IPS-15b (cell line): ENCODE data around the gene GRN.
"Not testable (repeated sequence)": the region's sequence is repeated elsewhere in the genome, so short reads cannot be mapped to it uniquely, and the experiment has no call there.

Experiments
- H3K27me3 ChIP-seq: one replicate; pipeline ENCODE4 v1.6.1; 2013; ENCODE audit warnings: low read length; ENCODE audit not compliant: control insufficient read depth, insufficient read depth
- H3K36me3 ChIP-seq: one replicate; pipeline ENCODE4 v1.6.1; 2013; ENCODE audit warnings: low read length; ENCODE audit not compliant: control insufficient read depth, insufficient read depth
- H3K4me1 ChIP-seq: one replicate; pipeline ENCODE4 v1.6.1; 2013; ENCODE audit warnings: mild to moderate bottlenecking, low read length; ENCODE audit not compliant: control insufficient read depth, insufficient read depth
- H3K4me3 ChIP-seq: one replicate; pipeline ENCODE4 v1.5.1; 2013; ENCODE audit warnings: low read depth, low read length
- H3K9ac ChIP-seq: one replicate; pipeline ENCODE4 v1.6.1; 2013; ENCODE audit warnings: low read depth, mild to moderate bottlenecking, low read length
- H3K9me3 ChIP-seq: one replicate; pipeline ENCODE4 v1.6.1; 2013; ENCODE audit warnings: mild to moderate bottlenecking, low read length; ENCODE audit not compliant: control insufficient read depth, insufficient read depth

The GRN gene

DNA sequence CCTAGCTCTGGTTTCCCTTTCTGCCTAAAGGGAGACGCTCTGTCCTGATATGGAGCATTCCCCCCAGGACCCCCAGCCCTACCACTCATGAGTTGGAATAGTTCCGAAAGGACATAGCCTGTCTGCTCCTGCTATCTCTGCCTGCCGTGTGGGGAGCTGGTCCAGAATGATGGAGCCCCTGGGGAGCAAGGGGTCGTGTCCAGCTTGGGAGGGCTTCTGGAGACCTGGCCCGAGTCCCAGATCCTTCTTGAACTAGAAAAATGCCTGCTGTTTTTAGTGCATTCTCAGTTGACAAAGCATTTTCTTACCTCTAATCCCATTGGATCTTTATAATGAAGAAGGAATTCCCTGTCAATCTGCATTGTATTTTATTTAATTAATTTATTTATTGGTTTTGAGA lies 9.1 kb upstream of the GRN start:
- Histone ChIP-seq H3K4me1 (peaks cover 6% of the 10 kb centered on the region), H3K36me3 (no peaks in the 10 kb centered on the region), H3K27me3 (no peaks in the 10 kb centered on the region), H3K4me3 (no peak overlapping the region), H3K9me3 (no peaks in the 10 kb centered on the region), H3K9ac (no peak overlapping the region)

DNA sequence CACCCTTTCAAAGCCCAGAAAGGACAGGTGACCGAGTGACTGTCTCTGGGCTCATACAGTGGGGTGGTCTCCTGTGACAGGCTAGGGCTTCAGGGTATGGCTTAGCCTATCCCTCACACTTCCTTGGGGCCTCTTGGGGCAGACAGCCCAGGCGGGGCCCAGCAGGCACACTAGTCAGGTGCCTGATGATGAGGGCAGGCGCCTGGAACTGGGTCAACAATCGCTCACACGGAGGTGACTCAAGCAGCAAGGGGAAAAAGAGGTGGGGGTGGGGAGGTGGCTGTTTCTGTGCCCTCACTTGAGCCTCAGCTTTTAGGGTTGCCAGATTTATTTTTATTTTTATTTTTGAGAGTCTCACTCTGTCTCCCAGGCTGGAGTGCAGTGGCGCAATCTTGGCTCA lies 6.4 kb upstream of the GRN start:
- H3K9me3 ChIP-seq = no peaks in the 10 kb centered on the region
- H3K4me3 ChIP-seq = no peak overlapping the region
- H3K4me1 ChIP-seq = peaks cover 6% of the 10 kb centered on the region
- H3K27me3 ChIP-seq = no peaks in the 10 kb centered on the region
- no peaks in the 10 kb centered on the region for H3K36me3 ChIP-seq
- H3K9ac ChIP-seq = no peak overlapping the region

DNA sequence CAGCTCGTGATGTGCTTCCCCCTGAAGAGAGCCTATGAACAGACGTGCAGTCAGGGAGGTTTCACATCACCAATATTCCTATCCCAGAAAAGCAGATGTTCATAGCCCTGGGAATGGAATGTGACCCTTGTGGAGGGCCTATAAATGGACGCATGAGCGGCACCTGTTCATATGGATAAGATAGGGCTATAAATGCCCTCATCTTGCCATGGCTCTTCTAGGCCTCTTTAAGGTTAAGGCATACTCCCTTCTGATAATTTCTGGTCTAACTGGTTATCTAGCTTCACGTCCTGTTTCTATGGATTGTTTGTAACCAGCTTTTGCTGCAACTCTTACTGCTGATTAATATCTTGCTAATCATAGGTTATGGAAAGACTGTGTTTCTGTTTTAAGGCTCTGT lies 4.5 kb upstream of the GRN start:
- not testable (repeated sequence) for H3K36me3 ChIP-seq, H3K4me3 ChIP-seq, H3K27me3 ChIP-seq, H3K9me3 ChIP-seq, H3K4me1 ChIP-seq, H3K9ac ChIP-seq

DNA sequence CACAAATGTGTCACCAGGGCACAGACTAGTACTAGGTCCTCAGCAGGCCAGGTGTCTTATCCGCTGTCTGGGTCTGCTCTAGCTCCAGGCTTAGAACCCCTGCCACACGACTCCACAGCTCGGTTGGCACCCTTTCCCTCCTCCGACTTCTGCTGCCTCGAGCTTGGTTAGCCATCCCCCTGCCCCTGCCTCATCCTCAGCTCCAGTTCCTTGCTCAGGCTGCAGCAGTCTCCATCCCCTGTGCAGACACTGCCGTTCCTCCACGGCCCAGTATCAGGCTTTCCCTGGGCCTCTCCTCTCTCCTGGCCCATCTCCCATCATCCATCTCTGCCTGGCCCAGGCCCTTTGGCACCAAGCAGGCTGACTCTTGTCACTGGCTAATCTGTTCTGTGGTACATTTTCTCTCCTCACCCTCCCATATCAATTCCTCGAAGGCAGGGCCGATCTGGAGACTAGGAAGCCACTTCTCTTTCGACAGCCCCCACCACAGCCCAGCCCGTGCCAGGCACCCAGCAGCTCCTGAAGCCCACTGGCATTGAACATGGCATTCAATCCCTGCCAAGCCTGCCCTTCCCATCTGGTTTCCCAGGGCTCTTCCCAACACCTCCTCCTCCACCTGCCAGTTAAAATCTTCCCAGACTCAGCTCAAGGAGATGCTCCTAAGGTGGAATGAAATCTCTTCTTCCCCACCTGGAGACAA lies 1.4 kb upstream of the GRN start:
- no peaks in the 10 kb centered on the region for H3K36me3 ChIP-seq
- H3K4me3 ChIP-seq = no peak overlapping the region
- H3K27me3 ChIP-seq = peaks cover 4% of the 10 kb centered on the region
- H3K4me1 ChIP-seq = peaks cover 5% of the 10 kb centered on the region
- H3K9me3 ChIP-seq = no peaks in the 10 kb centered on the region
- H3K9ac ChIP-seq = no peak overlapping the region

DNA sequence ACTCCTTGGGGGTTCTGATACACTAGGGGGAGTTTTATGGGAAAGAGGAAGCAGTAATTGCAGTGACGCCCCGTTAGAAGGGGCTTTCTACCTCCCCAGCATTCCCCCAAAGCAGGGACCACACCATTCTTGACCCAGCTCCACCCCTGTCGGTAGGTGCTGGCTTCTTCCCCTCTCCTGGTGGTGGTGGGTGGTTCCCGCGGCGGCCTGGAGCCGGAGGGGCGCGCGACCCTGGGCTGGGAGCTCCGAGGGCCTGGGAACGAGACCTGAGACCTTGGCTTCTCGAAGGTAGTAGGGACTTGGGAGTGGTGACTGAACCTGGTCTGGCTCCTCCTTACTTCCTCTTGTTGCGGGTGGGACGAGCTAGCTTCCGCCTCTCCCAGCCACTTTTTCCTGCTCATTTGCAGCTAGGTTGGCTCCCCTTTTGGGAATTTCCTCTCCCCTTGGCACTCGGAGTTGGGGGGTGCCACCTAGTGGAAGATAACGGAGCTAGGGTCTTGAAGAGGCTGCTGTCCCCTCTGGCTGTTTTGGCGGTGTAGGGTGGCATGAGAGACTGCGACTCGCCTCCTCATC lies 438 bp downstream of the GRN start:
- Histone ChIP-seq H3K9ac (peak overlapping the region; percentile 76), H3K9me3 (no peaks in the 10 kb centered on the region), H3K27me3 (peaks cover 4% of the 10 kb centered on the region), H3K36me3 (peaks cover 2% of the 10 kb centered on the region), H3K4me1 (peaks cover 5% of the 10 kb centered on the region), H3K4me3 (peak overlapping the region; percentile 96)

DNA sequence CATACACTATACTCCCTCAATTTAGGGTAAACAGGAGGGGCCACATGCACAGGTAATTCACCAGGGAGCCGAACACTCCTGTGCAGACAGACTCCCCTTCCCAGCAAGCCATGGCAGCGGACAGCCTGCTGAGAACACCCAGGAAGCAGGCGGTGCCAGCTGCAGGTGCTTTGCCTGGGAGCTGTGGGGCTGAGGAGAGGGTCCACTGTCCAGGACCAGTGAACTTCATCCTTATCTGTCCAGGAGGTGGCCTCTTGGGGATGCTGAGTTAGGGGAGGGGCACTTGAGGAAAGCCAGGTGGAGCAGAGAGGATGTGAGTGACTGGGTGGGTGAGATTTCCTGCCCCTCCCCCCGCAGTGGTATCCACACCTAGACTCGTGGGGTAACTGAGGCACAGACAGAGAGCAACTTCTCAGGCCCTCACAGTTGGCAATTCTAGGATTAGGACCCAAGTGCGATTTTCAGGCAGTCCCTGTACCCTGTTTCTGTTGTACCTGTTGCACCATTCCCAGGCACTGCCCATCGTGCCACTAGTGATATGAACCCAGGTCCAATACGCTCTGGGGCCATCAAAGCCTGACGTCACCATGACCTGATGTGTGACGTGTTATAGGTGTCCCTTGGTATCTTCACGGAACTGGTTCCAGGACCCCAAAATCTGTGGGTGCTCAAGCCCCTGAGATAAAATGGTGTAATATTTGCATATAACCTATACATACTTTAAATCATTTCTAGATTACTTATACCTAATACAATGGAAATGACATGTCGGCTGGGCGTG lies 1.2 kb downstream of the GRN start:
- Histone ChIP-seq H3K27me3 (peaks cover 4% of the 10 kb centered on the region), H3K36me3 (peaks cover 9% of the 10 kb centered on the region), H3K4me3 (peak overlapping the region; percentile 96), H3K4me1 (peaks cover 5% of the 10 kb centered on the region), H3K9me3 (no peaks in the 10 kb centered on the region), H3K9ac (no peak overlapping the region)

DNA sequence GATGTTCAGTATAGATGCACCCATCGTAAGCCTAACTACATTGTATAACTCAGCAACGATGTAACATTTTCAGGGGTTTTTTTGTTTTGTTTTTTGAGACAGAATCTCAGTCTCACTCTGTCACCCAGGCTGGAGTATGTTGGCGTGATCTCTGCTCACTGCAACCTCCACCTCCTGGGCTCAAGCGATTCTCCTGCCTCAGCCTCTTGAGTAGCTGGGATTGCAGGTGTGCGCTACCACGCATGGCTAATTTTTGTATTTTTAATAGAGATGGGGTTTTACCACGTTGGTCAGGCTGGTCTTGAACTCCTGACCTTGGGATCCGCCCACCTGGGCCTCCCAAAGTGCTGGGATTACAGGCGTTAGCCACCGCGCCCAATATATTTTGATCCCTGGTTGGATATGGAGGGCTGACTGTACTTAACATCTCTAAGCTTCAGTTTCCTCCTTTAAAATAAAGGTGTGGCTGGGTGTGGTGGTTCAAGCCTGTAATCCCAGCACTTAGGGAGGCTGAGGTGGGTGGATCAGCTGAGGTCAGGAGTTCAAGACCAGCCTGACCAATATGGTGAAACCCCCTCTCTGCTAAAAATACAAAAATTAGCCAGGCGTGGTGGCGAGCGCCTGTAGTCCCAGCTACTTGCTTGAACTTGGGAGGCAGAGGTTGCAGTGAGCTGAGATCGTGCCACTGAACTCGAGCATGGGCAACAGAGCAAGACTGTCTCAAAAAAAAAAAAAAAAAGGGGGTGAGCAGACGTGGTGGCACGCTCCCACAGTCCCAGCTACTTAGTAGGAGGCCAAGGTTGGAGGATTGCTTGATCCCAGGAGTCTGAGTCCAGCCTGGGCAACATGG lies 2.3 kb downstream of the GRN start:
- not testable (repeated sequence) for H3K9ac ChIP-seq, H3K4me1 ChIP-seq, H3K9me3 ChIP-seq, H3K27me3 ChIP-seq, H3K4me3 ChIP-seq
- H3K36me3 ChIP-seq = peaks cover 19% of the 10 kb centered on the region

DNA sequence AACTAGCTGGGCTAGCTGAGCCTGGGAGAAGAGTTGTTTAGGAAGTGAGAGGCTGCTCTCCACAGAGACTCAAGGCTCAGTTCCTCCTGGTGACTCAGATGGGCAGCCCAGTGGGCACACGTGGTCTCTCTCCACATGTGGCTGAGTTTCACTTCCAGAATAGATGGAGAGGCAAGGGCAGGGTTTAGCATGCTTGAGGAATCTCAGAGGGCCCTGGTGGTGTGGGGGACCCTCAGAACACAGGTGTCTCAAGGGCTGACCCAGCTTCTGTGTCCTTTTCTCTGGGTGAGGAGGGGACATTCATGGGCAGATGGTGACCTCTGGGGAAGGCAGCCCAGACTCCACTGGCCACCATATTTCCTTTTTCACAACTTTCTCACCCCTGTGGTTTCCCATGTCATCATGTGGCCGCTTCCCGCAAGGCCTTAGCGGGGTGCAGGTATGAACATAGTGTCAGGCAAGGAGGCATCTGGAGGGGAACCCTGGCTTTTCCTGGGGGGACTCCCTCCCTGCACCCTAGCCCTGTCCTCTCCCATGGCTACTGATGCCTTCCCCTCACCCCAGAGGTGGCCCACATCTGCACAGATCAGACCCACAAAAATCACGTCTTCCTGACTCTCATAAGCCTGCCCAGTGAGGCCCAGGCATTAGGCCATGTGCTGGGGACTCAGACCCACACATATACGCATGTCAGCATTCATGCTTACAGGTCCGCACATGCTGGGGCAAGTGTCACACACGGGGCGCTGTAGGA lies 3.3 kb downstream of the GRN start:
- Histone ChIP-seq H3K9ac (no peak overlapping the region), H3K9me3 (no peaks in the 10 kb centered on the region), H3K4me1 (peaks cover 5% of the 10 kb centered on the region), H3K27me3 (peaks cover 4% of the 10 kb centered on the region), H3K36me3 (peaks cover 23% of the 10 kb centered on the region), H3K4me3 (no peak overlapping the region)

DNA sequence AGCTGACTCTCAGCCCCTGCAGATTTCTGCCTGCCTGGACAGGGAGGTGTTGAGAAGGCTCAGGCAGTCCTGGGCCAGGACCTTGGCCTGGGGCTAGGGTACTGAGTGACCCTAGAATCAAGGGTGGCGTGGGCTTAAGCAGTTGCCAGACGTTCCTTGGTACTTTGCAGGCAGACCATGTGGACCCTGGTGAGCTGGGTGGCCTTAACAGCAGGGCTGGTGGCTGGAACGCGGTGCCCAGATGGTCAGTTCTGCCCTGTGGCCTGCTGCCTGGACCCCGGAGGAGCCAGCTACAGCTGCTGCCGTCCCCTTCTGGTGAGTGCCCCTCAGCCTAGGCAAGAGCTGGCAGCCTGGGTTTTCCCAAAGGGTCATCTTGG lies 3.9 kb downstream of the GRN start:
- Histone ChIP-seq H3K27me3 (peaks cover 3% of the 10 kb centered on the region), H3K4me3 (no peak overlapping the region), H3K9me3 (no peaks in the 10 kb centered on the region), H3K4me1 (peaks cover 5% of the 10 kb centered on the region), H3K9ac (no peak overlapping the region), H3K36me3 (peaks cover 23% of the 10 kb centered on the region)

DNA sequence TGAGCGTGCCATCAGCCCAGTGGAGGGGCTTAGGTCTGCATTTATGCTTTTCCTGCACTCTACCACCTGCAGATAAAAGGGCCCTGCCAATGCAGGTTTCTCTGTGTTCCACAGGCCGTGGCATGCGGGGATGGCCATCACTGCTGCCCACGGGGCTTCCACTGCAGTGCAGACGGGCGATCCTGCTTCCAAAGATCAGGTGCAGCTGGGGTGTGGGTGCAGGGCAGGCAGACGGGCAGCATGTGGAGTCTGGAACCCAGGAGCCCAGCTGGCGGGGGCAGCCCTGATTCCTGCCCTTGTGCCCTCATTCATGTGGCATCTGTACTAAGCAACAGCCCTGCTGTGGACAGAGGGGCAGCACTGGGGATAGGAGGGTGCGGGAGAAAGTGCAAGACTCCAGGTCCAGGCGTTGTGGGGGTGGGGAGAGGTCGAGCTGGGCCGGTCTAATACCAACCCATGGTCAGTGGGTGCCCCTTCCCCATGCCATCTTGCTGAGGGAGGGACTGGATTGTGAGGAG lies 4.5 kb downstream of the GRN start:
- no peaks in the 10 kb centered on the region for H3K9me3 ChIP-seq
- H3K4me1 ChIP-seq = peaks cover 5% of the 10 kb centered on the region
- H3K9ac ChIP-seq = no peak overlapping the region
- peaks cover 23% of the 10 kb centered on the region for H3K36me3 ChIP-seq
- no peaks in the 10 kb centered on the region for H3K27me3 ChIP-seq
- H3K4me3 ChIP-seq = no peak overlapping the region

DNA sequence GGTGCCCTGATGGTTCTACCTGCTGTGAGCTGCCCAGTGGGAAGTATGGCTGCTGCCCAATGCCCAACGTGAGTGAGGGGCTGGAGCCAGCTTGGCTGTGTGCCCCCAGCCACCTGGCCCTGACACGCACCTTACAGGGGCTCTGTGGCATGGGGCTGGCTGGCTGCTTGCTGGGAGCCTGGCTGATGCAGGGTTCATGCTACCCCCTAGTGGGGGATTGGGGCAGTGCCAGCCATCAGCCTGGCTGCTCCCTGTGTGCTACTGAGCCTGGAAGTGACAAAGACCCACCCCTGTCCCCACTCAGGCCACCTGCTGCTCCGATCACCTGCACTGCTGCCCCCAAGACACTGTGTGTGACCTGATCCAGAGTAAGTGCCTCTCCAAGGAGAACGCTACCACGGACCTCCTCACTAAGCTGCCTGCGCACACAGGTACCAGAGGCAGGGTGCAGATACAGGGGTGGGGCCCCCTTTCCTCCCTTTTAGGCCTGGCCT lies 5.7 kb downstream of the GRN start:
- H3K4me1 ChIP-seq = peaks cover 5% of the 10 kb centered on the region
- no peak overlapping the region for H3K4me3 ChIP-seq
- H3K9ac ChIP-seq = no peak overlapping the region
- H3K27me3 ChIP-seq = no peaks in the 10 kb centered on the region
- no peaks in the 10 kb centered on the region for H3K9me3 ChIP-seq
- H3K36me3 ChIP-seq = peaks cover 23% of the 10 kb centered on the region
